Eye (tissue), 1 donor: ENCODE data around the gene CEP112.
"Not testable (repeated sequence)": the region's sequence is repeated elsewhere in the genome, so short reads cannot be mapped to it uniquely, and the experiment has no call there.

Experiments
- DNase-seq: peaks from one replicate; pipeline ENCODE4 v3.0.0-alpha.2; 2015

CEP112 gene

DNA sequence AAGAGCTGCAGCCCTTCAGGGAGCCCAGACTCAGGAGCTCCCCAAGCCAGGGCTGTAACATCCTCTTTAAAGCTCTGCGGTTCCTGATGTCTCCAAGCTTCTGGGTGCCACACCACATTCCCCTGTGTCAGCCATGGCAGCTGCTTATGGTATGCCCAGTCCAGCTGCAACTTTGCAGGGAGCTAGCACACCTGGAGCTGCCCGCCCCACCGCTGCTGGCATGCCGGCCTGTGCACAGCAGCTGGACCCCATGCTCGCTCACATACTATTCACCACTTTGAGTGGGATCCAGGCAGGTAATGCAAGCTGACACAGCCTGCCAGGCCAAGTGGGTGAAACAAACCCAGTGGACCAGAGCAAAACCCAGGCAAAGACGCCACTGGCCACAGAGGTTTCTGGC is 324.9 kb downstream of the CEP112 start:
- DNase-seq, result no peak

DNA sequence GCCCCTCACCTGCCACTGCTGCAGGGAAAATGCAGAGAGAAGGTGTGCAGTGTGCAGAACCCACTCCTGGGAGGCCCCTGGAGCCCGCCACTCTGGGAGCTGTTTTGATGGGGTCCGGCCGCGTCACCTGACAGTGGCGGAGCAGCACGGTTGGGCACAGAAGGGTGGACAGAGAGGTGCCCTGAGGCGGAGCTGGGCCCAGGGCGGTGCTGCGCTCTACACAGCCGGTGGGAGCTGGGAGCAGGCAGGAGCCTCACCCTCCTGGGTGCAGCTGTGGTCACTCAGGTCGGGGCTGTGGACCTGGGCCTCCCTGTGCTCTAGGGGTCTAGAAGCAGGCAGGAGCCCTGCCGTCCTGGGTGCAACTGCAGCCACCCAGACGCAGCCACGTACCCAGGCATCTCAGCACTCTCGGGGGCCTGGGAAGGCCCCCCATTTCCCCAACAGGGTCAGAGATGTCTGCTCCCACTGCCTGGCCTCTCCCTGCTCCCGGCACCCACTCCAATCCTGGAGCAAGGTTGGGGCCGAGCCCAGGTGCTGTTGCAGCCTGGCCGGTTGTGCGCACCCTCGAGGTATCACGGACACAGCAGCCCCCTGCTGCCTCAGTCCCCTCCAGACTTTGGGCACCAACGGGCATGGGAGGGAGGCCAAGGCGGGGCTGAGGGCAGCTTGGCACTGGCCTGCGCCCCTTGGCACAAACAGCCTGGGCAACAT is 326.1 kb downstream of the CEP112 start:
- DNase-seq, result no peak

DNA sequence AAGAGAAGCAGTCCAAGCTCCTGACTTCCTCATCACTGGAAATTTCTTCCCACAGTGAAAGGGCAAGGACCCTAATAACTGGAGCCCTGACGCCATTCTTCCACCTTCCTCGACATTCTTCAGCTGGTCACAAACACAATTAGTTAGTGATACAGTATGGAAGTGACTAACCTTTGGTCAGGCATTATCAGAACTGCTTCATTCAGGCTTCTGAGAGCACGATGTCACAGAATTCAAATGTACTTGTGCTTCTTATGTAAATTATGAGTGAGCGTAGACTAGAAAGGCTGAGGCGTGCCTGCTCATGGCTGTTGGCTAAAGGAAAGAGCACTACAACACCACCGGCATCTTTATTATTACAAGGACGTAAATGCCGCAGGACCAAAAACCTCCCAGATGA is 327.5 kb downstream of the CEP112 start:
- DNase-seq, result no peak

DNA sequence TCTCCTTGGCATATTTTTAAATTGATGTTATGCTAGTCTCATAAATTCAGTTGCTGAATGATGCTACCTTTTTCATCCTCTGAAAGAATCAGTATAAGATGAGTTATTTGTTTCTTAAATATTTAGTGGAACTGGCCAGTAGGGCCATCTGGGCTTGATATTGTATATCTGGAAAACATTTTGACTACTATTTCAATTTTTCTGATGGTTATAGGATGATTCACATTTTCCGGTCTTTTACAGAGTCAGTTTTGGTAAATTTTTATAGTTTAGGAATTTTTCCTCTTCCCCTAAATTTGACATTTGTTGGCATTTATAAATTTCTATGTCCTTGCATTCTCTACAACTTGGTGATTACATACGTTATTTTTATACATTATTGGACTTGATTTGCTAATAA is 334.2 kb downstream of the CEP112 start:
- DNase-seq, result no peak

DNA sequence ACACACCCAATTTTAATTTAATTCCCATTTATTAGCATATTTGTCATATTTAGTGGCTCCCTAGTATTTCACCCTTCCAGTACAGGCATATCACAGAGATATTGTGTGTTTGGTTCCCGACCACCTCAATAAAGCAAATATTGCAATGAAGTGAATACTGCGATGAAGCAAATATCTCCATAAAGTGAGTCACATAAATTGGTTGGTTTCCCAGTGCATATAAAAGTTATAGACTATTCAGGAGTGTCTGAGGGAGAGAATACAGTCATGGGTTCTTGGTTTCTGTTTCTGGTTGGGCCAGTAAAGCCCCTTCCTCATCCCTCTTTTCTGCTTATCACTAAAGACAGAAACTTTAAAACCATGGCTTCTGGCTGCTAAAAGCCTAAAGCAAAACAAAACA is 335.1 kb downstream of the CEP112 start:
- no peak for DNase-seq

DNA sequence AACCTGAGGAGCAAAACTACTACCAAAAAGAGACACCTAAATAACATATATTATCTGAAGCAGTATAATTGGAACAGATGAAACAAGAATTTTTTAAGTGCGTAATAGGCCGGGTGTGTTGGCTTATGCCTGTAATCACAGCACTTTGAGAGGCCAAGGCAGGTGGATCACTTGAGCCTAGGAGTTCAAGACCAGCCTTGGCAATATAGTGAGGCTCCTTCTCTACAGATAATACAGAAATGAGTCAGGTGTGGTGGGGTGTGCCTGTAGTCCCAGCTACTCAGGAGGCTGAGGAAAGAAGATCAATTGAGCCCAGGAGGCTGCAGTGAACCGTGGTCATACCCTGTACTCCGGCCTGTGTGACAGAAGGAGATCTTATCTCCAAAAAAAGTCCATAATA is 336.3 kb downstream of the CEP112 start:
- no peak for DNase-seq

DNA sequence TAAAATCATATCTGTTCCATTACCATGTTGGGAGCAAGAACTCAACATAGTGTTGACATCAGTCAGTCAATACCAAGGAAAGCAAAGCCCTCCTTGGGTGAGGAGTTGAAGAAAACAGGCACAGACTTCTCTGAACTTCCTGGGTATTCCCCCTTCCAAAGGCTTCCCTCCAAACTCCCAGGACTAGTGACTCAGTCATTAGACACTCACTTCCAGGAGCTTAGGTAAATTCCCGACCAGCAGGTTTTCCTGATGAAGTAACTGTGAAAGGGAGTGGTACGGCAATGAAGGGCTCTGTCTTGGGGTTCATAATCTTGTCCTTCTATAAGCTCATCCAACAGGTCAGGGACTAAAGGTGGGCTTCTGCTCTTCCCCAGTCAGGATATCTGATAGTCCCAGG is 336.7 kb downstream of the CEP112 start:
- no peak for DNase-seq

GRCh38 chr17:65853816-65854215 is 338.1 kb downstream of the CEP112 start:
- DNase-seq, result no peak

- no peak for DNase-seq
Observed at GRCh38 chr17:65852911-65853310, 339.0 kb downstream of the CEP112 start.

DNA sequence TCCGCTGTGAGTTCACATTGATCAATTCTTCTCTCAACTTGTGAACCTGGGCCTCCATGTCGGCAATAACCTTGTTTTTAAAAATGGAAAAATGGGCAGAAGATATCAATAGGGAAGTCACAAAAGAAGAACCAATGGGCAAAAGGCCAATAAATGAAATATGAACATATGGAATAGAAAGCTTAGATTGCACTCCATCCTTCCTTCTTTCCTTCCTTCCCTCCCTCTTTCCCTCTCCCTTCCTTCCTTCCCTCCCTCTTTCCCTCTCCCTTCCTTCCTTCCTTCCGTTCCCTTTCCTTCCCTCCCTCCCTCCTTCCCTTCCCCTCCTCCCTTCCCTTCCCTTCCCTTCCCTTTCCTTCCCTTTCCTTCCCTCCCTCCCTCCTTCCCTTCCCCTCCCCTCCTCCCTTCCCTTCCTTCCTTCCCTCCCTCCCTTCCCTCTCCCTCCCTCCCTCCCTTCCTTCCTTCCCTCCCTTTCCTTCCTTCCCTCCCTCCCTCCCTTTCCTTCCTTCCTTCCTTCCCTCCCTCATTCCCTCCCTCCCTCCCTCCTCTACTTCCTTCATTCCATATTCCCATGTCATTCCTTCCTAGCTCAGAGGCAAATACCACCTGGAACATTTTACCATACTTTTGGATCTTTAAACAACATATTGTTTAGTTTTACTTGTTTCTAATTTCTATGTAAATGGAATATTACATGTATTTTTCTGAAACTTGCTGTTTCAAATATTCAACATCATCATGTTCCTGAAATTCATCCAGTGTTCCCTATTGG is 339.8 kb downstream of the CEP112 start:
- DNase-seq, result no peak

GRCh38 chr17:65850486-65850885 is 341.4 kb downstream of the CEP112 start:
- DNase-seq, result no peak

- DNase-seq, result no peak
Observed at GRCh38 chr17:65848751-65849150, 343.2 kb downstream of the CEP112 start.

DNA sequence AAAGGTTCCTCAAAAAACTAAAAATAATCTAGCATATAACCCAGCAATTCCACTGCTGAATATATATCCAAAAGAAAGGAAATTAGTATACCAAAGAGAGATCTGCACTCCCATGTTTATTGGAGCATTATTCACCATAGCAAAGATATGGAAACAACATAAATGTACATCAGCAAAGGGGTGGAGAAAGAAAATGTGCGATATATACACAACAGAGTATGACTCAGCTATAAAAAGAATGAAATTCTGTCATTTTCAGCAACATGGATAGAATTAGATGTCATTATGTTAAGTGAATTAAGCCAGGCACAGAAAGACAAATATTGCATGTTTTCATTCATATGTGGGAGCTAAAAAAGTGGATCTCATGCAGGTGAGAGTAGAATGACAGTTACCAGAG is 350.8 kb downstream of the CEP112 start:
- no peak for DNase-seq

DNA sequence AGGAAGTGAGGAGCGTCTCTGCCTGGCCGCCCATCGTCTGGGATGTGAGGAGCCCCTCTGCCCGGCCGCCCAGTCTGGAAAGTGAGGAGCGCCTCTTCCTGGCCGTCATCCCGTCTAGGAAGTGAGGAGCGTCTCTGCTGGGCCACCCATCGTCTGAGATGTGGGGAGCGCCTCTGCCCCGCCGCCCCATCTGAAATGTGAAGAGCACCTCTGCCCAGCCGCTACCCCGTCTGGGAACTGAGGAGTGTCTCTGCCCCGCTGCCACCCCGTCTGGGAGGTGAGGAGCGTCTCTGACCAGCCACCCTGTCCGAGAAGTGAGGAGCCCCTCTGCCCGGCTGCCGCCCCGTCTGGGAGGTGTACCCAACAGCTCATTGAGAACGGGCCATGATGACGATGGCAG is 354.7 kb downstream of the CEP112 start:
- DNase-seq, result not testable (repeated sequence)

GRCh38 chr17:65833214-65833613 is 358.7 kb downstream of the CEP112 start:
- no peak for DNase-seq

DNA sequence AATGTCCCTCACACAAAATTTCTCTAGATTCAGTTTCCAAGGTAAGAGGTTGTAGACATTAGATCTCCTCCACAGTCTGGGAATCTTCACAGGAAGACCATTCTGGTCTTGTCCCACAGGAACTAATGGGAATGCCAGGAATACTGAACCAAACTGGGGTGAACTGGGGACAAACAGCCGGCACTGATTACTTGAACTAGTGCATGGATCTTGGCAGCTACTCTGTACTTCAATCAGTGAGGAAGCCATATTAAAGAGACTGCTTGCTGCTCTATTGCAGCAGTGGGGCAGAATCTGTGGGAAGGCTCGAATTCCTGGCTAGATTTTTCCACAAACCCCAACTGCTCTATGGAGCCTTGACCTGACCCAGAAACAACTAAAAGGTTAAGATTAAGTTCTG is 361.6 kb downstream of the CEP112 start:
- DNase-seq, result no peak

GRCh38 chr17:65826577-65826976 is 365.4 kb downstream of the CEP112 start:
- not testable (repeated sequence) for DNase-seq

DNA sequence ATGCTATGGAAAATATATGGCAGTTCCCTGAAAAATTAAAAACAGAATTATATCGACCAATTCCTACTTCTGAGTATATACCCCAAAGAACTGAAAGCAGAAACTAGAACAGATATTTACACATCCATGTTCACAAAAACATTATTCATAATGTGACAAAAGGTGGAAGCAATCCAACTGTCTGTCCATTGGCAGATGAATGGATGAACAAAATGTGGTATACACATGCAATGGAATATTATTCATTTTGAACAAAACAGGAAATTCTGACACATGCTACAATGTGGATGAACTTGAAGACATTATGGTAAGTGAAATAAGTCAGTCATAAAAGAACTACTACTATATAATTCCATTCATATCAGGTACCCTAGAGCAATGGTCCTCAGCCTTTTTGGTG is 367.0 kb downstream of the CEP112 start:
- DNase-seq, result no peak

DNA sequence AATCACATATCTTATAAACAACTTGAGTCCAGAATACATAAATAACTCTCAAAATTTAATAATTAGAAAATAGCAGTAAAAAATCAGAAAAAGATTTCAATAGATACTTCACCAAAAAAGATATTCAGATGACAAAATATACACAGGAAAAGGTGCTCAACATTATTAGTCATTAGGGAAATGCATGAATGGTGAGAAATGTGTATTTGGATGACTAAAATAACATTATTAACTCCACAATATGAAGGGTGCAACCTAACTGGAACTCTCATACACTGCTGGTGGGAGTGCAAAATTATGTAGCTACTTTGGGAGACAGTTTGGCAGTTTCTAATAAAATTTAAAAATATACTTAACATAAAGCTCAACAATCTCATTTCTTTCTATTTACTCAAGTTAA is 368.2 kb downstream of the CEP112 start:
- DNase-seq, result no peak

DNA sequence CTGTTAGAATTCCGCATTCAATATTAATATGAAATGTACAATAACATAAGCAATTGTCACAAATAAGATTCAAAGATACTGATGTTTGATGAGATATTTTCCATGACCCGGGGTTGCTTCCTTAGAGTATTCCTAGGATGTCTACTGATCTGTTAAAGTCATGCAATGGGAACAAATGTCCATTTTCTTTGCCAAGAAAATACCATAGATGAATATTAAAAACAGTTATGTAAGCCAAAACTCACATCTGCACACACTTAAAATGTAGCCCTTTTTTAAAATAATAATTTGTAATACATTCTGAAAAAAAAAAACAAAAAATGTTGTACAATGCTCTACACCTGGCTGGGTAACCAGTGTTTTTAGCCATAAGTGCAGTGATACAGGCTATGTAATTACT is 371.1 kb downstream of the CEP112 start:
- peak; percentile 27 for DNase-seq

DNA sequence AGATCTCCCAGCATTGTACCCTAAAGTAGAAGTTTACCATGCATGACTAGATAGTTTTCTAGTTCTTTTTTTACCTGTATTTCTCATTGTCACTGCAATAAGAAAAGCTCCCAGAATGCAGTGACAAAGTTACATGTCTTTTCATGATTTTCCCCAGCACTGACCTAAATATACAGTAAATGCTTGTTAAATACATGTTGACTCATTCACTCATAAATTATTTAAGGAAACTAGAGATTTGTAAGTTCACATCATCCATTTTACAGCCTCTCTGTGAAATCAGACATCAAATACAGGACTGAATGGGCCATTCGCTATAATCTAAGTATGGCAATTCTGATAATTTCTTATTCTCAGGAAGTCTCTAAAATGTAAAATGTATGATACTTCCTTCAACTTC is 371.6 kb downstream of the CEP112 start:
- peak; percentile 12 for DNase-seq

- DNase-seq, result no peak
Observed at GRCh38 chr17:65819810-65820209, 372.1 kb downstream of the CEP112 start.

DNA sequence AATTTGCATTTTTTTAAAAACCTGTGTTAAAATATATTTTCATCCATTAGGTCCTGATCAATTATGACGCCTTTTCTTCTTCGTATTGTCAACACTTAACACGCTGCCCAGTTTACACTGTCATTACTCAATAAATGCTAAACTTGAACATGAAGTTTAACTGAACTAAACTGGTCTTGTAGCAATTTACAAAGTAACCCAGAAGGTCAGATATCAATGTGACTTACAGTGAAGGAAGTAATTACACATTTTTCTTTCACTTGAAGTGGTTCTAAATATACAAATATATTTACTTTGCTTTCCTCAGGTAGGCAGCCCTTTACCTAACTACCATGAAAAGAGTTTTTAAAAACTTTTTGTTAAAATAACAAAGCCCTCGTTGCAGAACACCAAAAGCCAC is 374.0 kb downstream of the CEP112 start:
- DNase-seq, result no peak

GRCh38 chr17:65814418-65814817 is 377.5 kb downstream of the CEP112 start:
- no peak for DNase-seq

- DNase-seq, result no peak
Observed at GRCh38 chr17:65813306-65813705, 378.6 kb downstream of the CEP112 start.
